Fibroblast of villous mesenchyme (primary cell): Measurements from ENCODE around the gene PIM3. TPM values are rescaled to one million over a fixed set of nuclear protein-coding genes. Genes with fewer than 3 reads are reported as not detected.

ENCODE experiments used
- DNase-seq: peaks from one replicate; pipeline ENCODE4 v3.0.0-alpha.2; 2010; ENCODE audit warnings: low read depth
- H3K4me3 ChIP-seq: 2 replicates; pipeline ENCODE4 v1.5.1; 2011; ENCODE audit warnings: low read depth, mild to moderate bottlenecking, low read length
- CTCF ChIP-seq: IDR thresholded peaks from 2 replicates; pipeline ENCODE4 v1.5.1; 2012; ENCODE audit warnings: low read depth, mild to moderate bottlenecking, low read length; ENCODE audit not compliant: insufficient read depth
- total RNA-seq: library from RNA; depleted of rRNA; stranded (reverse); fragments of >200 nt; gene quantifications from 2 replicates; pipeline ENCODE4 v1.2.3, GENCODE V29; 2012

PIM3 gene
- total RNA-seq, 1 donor, result 32.0 TPM

- DNase-seq, result no peak
- TF ChIP-seq CTCF, result no peak
- no peak overlapping the region for H3K4me3 ChIP-seq
Measured at GRCh38 chr22:50004918-50005317, 44.3 kb downstream of the PIM3 start.

GRCh38 chr22:50007057-50007511 is 46.5 kb downstream of the PIM3 start:
- H3K4me3 ChIP-seq, result no peak overlapping the region
- no peak for TF ChIP-seq CTCF
- peak; percentile 16 for DNase-seq

- no peak for TF ChIP-seq CTCF
- H3K4me3 ChIP-seq, result no peak overlapping the region
- no peak for DNase-seq
Measured at GRCh38 chr22:50008151-50009040, 47.8 kb downstream of the PIM3 start.

- no peak for DNase-seq
- TF ChIP-seq CTCF, result no peak
- no peak overlapping the region for H3K4me3 ChIP-seq
Measured at GRCh38 chr22:50009251-50009650, 48.7 kb downstream of the PIM3 start.

GRCh38 chr22:50009765-50010675 is 49.4 kb downstream of the PIM3 start:
- H3K4me3 ChIP-seq, result no peak overlapping the region
- DNase-seq, result no peak
- no peak for TF ChIP-seq CTCF

GRCh38 chr22:50010676-50011446 is 50.3 kb downstream of the PIM3 start:
- no peak for TF ChIP-seq CTCF
- no peak overlapping the region for H3K4me3 ChIP-seq
- DNase-seq, result no peak
